ENCODE data around the gene ERGIC1. TPM values are rescaled to one million over a fixed set of nuclear protein-coding genes. Genes with fewer than 3 reads are reported as not detected.

Gene ERGIC1
- total RNA-seq, 3 donors from 2014 or later (not counting 1 experiment from before 2014, with no cell fraction given): 86.2 to 126 (median 121) TPM

- intact Hi-C loops (cut with micrococcal nuclease): no loop called here
- no peaks in the 10 kb centered on the region for H3K36me3 ChIP-seq (ENCODE audit: control insufficient read depth, insufficient read depth, low read length)
- H3K4me3 ChIP-seq (ENCODE audit: low read length): no peak overlapping the region
- H3K4me3 Mint-ChIP-seq: no peak overlapping the region
- TF ChIP-seq CTCF (IDR thresholded peaks at IDR 0.05): no peak
- no peaks in the 10 kb centered on the region for H3K36me3 Mint-ChIP-seq
- 81% methylated on average over 3 of the region's 7 CpGs for WGBS (ENCODE audit: insufficient coverage)
- no peaks in the 10 kb centered on the region for H3K4me1 ChIP-seq (ENCODE audit: control insufficient read depth, insufficient read depth, low read length)
- ATAC-seq (no peak), DNase-seq (no peak)
- no peak overlapping the region for H3K27ac Mint-ChIP-seq
- peaks cover 0 to under 1% of the 10 kb centered on the region in 2 donors for H3K4me1 Mint-ChIP-seq
- no peak overlapping the region for H3K27ac ChIP-seq (ENCODE audit: low read length)
- H3K9me3 Mint-ChIP-seq: no peaks in the 10 kb centered on the region
- H3K9me3 ChIP-seq (ENCODE audit: control insufficient read depth, insufficient read depth, low read length): no peaks in the 10 kb centered on the region
- H3K27me3 Mint-ChIP-seq (ENCODE audit: low read depth in 2 of 2): peaks cover 0 to 3% of the 10 kb centered on the region in 2 donors
- H3K27me3 ChIP-seq (ENCODE audit: control insufficient read depth, insufficient read depth, low read length): no peaks in the 10 kb centered on the region
These were observed 18.4 kb upstream of the ERGIC1 start for GRCh38 chr5:172815631-172816030.

GRCh38 chr5:172816925-172817562 lies 17.0 kb upstream of the ERGIC1 start:
- ATAC-seq (no peak), DNase-seq (no peak)
- Mint-ChIP-seq H3K27ac (no peak overlapping the region), H3K4me3 (no peak overlapping the region), H3K36me3 (no peaks in the 10 kb centered on the region), H3K4me1 (peaks cover 0 to 5% of the 10 kb centered on the region in 2 donors), H3K9me3 (no peaks in the 10 kb centered on the region), H3K27me3 (ENCODE audit: low read depth in 2 of 2) (peaks cover 0 to 3% of the 10 kb centered on the region in 2 donors)
- intact Hi-C loops (cut with micrococcal nuclease): no loop called here
- 100% methylated on average over 2 of the region's 5 CpGs for WGBS (ENCODE audit: insufficient coverage)
- H3K36me3 ChIP-seq (ENCODE audit: control insufficient read depth, insufficient read depth, low read length): no peaks in the 10 kb centered on the region
- TF ChIP-seq CTCF (IDR thresholded peaks at IDR 0.05): no peak
- no peak overlapping the region for H3K27ac ChIP-seq (ENCODE audit: low read length)
- no peaks in the 10 kb centered on the region for H3K4me1 ChIP-seq (ENCODE audit: control insufficient read depth, insufficient read depth, low read length)
- no peaks in the 10 kb centered on the region for H3K27me3 ChIP-seq (ENCODE audit: control insufficient read depth, insufficient read depth, low read length)
- no peak overlapping the region for H3K4me3 ChIP-seq (ENCODE audit: low read length)
- no peaks in the 10 kb centered on the region for H3K9me3 ChIP-seq (ENCODE audit: control insufficient read depth, insufficient read depth, low read length)

GRCh38 chr5:172817664-172818063 lies 16.4 kb upstream of the ERGIC1 start:
- DNase-seq: no peak

More at GRCh38 chr5:172817664-172818063, 16.4 kb upstream of the ERGIC1 start:
- Histone ChIP-seq H3K4me1 (ENCODE audit: control insufficient read depth, insufficient read depth, low read length) (no peaks in the 10 kb centered on the region), H3K27ac (ENCODE audit: low read length) (no peak overlapping the region), H3K27me3 (ENCODE audit: control insufficient read depth, insufficient read depth, low read length) (no peaks in the 10 kb centered on the region), H3K9me3 (ENCODE audit: control insufficient read depth, insufficient read depth, low read length) (no peaks in the 10 kb centered on the region), H3K36me3 (ENCODE audit: control insufficient read depth, insufficient read depth, low read length) (no peaks in the 10 kb centered on the region), H3K4me3 (ENCODE audit: low read length) (no peak overlapping the region)
- ATAC-seq: no peak
- peaks cover 0 to 5% of the 10 kb centered on the region in 2 donors for H3K4me1 Mint-ChIP-seq
- TF ChIP-seq CTCF (IDR thresholded peaks at IDR 0.05): no peak
- H3K36me3 Mint-ChIP-seq: no peaks in the 10 kb centered on the region
- H3K27ac Mint-ChIP-seq: no peak overlapping the region
- H3K9me3 Mint-ChIP-seq: no peaks in the 10 kb centered on the region
- 88% methylated on average over 4 of the region's 7 CpGs for WGBS (ENCODE audit: insufficient coverage)
- H3K27me3 Mint-ChIP-seq (ENCODE audit: low read depth in 2 of 2): peaks cover 0 to 3% of the 10 kb centered on the region in 2 donors
- intact Hi-C loops (cut with micrococcal nuclease): no loop called here
- no peak overlapping the region for H3K4me3 Mint-ChIP-seq

Data from natural killer cell (primary cell).